ENCODE data around the gene MS4A14.
"Not testable (repeated sequence)": the region's sequence is repeated elsewhere in the genome, so short reads cannot be mapped to it uniquely, and the experiment has no call there.

The MS4A14 gene

DNA sequence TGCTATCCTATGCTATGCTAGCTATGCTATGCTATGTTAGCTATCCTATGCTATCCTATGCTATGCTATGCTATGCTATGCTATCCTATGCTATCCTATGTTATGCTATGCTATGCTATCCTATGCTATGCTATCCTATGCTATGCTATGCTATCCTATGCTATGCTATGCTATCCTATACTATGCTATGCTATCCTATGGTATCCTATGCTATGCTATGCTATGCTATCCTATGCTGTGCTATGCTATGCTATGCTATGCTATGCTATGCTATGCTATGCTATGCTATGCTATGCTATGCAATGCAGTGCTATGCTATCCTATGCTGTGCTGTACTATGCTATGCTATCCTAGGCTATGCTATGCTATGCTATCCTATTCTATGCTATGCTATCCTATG is 50.8 kb downstream of the MS4A14 start:
- Histone ChIP-seq H3K4me1 (ENCODE audit: control insufficient read depth in 1 of 2, insufficient read depth in 1 of 2, low read depth in 1 of 2, low read length in 1 of 2) (peaks cover 0 to 11% of the 10 kb centered on the region in 2 experiments), H3K27ac (no peak overlapping the region), H3K4me3 (ENCODE audit: low read depth in 1 of 2, low read length in 1 of 2) (no peak overlapping the region), H3K9me3 (no peaks in the 10 kb centered on the region), H3K36me3 (no peaks in the 10 kb centered on the region), H3K27me3 (no peaks in the 10 kb centered on the region)
- TF ChIP-seq, protein P1, sequence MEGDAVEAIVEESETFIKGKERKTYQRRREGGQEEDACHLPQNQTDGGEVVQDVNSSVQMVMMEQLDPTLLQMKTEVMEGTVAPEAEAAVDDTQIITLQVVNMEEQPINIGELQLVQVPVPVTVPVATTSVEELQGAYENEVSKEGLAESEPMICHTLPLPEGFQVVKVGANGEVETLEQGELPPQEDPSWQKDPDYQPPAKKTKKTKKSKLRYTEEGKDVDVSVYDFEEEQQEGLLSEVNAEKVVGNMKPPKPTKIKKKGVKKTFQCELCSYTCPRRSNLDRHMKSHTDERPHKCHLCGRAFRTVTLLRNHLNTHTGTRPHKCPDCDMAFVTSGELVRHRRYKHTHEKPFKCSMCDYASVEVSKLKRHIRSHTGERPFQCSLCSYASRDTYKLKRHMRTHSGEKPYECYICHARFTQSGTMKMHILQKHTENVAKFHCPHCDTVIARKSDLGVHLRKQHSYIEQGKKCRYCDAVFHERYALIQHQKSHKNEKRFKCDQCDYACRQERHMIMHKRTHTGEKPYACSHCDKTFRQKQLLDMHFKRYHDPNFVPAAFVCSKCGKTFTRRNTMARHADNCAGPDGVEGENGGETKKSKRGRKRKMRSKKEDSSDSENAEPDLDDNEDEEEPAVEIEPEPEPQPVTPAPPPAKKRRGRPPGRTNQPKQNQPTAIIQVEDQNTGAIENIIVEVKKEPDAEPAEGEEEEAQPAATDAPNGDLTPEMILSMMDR (IDR thresholded peaks at IDR 0.05) = no peak

DNA sequence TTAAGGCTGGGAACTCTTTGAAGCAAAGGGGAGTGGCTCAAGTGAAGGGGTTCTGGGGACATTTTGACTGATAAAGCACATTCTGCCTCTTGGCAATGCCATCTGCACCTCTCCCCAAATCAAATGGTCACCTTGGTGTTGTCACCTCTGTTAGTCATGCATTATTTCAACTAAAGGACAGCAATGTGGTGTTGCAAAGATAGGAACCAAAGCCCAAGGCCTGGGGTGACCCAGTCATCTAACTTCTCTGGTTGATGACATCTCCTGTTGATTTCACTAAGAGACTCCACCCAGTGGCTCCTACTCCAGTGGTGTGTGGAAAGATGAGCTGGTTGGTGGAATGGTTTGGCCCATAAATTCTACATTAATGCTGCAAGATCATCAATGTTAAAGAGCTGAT is 51.6 kb downstream of the MS4A14 start:
- no peak overlapping the region for H3K27ac ChIP-seq
- H3K4me3 ChIP-seq (ENCODE audit: low read depth in 1 of 2, low read length in 1 of 2) = no peak overlapping the region
- peaks cover 0 to 11% of the 10 kb centered on the region in 2 experiments for H3K4me1 ChIP-seq (ENCODE audit: control insufficient read depth in 1 of 2, insufficient read depth in 1 of 2, low read depth in 1 of 2, low read length in 1 of 2)
- no peaks in the 10 kb centered on the region for H3K36me3 ChIP-seq
- no peaks in the 10 kb centered on the region for H3K9me3 ChIP-seq
- H3K27me3 ChIP-seq = no peaks in the 10 kb centered on the region
- TF ChIP-seq, protein P1 (IDR thresholded peaks at IDR 0.05) = no peak

DNA sequence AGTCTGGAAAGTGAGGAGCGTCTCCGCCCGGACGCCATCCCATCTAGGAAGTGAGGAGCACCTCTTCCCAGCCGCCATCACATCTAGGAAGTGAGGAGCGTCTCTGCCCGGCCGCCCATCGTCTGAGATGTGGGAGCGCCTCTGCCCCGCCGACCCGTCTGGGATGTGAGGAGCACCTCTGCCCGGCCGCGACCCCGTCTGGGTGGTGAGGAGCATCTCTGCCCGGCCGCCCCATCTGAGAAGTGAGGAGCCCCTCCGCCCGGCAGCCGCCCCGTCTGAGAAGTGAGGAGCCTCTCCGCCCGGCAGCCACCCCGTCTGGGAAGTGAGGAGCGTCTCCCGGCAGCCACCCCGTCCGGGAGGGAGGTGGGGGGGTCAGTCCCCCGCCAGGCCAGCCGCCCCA is 54.9 kb downstream of the MS4A14 start:
- not testable (repeated sequence) for H3K4me3 ChIP-seq (ENCODE audit: low read depth in 1 of 2, low read length in 1 of 2); H3K9me3 ChIP-seq; H3K27me3 ChIP-seq; H3K27ac ChIP-seq; H3K36me3 ChIP-seq
- peaks cover 0 to 11% of the 10 kb centered on the region in 2 experiments for H3K4me1 ChIP-seq (ENCODE audit: control insufficient read depth in 1 of 2, insufficient read depth in 1 of 2, low read depth in 1 of 2, low read length in 1 of 2)

DNA sequence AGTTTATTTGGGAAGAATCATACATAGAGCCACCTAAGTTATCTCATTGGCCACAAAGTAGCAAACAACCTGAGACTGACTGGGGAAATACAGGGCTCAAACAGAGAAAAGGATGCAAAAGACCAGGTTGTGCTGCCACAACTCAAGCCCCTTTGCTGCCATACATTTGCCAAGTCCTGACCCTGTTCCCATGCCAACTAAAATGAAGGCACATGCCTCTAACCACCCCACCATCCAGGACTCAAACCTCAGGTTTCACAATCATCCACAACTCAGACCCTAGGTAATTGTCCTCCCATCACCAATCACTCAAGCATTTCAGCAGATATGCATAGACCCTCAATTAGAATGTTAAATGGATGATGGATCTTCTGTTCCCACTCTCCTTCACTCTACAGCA is 58.0 kb downstream of the MS4A14 start:
- H3K27ac ChIP-seq = no peak overlapping the region
- H3K36me3 ChIP-seq = no peaks in the 10 kb centered on the region
- H3K9me3 ChIP-seq = no peaks in the 10 kb centered on the region
- TF ChIP-seq, protein P1 (IDR thresholded peaks at IDR 0.05) = no peak
- H3K27me3 ChIP-seq = no peaks in the 10 kb centered on the region
- H3K4me1 ChIP-seq (ENCODE audit: control insufficient read depth in 1 of 2, insufficient read depth in 1 of 2, low read depth in 1 of 2, low read length in 1 of 2) = no peaks in the 10 kb centered on the region
- H3K4me3 ChIP-seq (ENCODE audit: low read depth in 1 of 2, low read length in 1 of 2) = no peak overlapping the region

DNA sequence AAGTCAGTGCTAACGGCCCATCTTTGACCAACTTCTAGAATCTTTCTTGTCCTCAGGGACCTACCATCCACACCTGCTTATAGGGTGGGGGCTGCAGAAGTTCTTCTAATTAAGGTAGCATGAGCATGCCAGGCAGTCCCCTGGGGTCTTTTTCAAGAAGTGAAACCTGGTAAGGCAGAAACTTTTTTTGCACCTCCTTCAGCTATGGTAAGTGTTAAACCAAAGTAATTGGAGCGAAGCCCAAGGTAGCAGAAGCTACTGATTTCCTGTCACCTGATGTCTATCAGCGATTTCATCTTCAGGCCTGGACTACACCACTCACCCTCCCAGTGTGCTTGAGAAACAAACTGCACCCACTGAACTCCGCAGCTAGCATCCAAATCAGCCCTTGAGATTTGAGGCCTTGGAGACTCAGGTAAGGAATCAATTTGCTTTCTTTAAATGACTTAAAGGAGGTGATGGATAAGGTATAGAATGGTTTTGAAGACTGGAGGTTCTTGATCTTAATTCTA is 59.3 kb downstream of the MS4A14 start, which contains the start of gene MS4A1:
TSS of gene MS4A1 (plus strand) at position 317 of the 512 bp plus-strand sequence. CDS start 6,528 bp downstream, outside the sequence.
- Histone ChIP-seq H3K27ac (no peak within 1 kb of the TSS), H3K27me3 (no peaks in the 10 kb centered on the region), H3K4me3 (ENCODE audit: low read depth in 1 of 2, low read length in 1 of 2) (no peak within 1 kb of the TSS), H3K4me1 (ENCODE audit: control insufficient read depth in 1 of 2, insufficient read depth in 1 of 2, low read depth in 1 of 2, low read length in 1 of 2) (no peaks in the 10 kb centered on the region), H3K36me3 (no peaks in the 10 kb centered on the region), H3K9me3 (no peaks in the 10 kb centered on the region)
- TF ChIP-seq, protein P1 (IDR thresholded peaks at IDR 0.05) = no peak

DNA sequence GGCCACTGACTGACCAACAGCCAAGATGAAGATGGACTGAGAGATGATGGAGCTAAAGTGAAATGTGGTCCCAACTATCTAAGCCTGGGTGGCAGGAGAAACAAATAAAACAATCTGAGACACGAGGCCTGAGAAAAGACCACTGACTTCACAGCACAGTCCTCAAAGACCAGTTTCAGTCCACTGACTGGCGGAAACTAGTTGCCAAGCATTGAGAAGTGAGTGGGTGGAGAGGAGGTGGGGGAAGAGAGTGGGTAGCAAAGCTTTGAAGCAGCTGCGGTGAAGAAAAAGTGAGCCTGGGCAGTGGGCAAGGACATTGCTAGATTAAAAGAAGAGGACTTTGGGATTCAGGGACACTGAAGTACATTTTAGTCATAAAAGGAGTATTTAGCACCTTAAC is 61.3 kb downstream of the MS4A14 start:
- Histone ChIP-seq H3K4me3 (ENCODE audit: low read depth in 1 of 2, low read length in 1 of 2) (no peak overlapping the region), H3K27me3 (no peaks in the 10 kb centered on the region), H3K4me1 (ENCODE audit: control insufficient read depth in 1 of 2, insufficient read depth in 1 of 2, low read depth in 1 of 2, low read length in 1 of 2) (no peaks in the 10 kb centered on the region), H3K9me3 (no peaks in the 10 kb centered on the region), H3K27ac (no peak overlapping the region), H3K36me3 (no peaks in the 10 kb centered on the region)
- TF ChIP-seq, protein P1 (IDR thresholded peaks at IDR 0.05) = no peak
